ENCODE results near the gene ZNHIT1.
"Not testable (repeated sequence)": the region's sequence is repeated elsewhere in the genome, so short reads cannot be mapped to it uniquely, and the experiment has no call there.

ZNHIT1 gene

DNA sequence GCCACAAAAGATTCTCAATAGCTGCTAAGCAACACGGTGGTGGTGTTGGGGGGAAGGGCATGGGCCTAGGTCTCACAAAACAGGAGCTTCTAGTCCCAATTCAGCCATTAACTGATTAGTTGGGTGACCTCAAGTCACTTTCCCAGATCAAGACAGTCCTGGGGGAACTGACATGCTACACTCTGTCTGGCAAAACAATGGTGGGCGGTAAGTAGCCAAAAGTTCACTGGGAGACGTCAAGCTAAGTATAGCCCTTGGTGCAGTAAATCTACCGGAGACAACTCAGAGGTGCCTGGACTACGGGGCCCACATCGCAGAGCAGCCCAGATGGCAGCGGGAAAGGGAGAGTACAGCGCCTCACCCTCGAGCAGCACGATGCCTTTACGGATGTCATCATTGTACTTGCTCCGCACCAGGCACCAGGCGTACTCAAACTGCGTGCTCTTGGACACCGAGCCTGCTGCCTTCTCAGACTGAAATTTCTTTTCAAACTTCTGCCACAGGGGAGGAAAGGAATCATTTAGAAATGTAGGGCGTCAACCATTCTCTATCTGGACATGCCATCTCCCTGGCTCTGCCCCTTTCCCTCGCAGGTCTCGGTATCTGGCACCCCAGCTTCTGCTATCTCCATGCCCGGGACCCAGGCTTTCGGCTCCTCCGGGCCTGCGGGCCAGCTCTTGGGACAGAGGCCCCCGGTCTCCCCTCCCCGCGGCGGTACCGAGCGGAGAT lies 25.8 kb downstream of the ZNHIT1 start:
- FAIRE-seq: no peak

DNA sequence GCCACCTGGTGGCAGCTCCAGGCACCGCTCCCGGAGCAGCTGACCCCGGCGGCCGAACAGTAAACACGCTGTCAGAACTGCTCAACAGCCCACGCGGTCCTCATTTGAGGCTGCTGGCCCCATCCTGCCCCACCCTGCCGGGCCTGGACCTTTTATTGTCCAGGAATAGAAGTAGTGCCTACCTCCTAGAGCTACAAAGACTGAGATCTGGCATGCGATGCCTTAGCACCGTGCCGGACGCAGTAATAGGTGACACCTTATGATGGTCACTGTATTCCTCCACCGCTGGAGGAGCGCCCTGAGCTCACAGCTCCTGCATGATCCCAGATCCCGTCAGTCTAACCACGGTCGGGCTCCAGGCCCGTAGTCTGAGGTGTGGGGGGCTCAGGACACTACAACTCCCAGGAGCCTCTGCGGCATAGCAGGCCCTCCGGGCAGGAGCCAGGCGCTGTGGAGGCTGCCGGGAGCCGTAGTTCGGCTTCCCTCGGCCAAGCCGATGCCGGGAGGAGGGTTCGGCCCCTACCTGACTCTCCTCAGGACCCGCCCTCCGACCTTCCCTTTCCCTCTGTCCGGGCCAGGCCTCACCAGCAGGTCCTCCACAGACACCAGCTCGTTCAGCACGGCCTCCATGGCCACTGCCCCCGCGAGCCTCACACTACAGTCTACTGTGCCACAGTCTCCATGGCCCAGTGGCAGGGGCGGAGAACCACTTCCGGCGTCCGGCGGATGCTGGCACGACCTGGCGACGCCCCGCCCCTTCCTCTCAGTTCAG lies 26.6 kb downstream of the ZNHIT1 start, which contains the start of gene FIS1:
FIS1 (minus strand) TSS at position 707 of the 772 bp plus-strand sequence; CDS start at position 630, 77 bp downstream.
- no peak for FAIRE-seq

DNA sequence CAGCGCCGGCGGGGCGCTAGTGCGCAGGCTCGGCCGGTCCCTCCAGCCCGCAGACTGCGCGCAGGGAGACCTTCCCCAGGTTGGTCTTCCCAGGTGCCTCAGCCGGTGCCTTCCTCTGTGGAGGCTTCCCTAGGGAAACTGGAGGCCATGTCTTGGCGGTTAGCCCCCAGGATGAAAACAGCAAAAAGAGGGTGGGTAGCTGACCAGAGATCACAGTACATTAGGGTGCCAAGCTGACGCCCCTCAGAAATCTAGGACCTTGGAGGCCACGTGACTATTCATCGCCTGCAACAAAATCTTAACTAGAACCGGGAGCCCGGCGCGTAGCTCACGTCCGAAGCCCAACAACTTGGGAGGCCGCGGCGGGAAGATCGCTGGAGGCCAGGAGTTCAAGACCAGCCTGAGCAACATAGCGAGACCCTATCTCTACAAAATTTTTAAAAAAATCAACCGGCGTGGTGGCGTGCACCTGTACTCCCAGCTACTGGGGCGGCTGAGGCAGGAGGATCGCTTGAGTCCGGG lies 27.2 kb downstream of the ZNHIT1 start:
- no peak for FAIRE-seq

DNA sequence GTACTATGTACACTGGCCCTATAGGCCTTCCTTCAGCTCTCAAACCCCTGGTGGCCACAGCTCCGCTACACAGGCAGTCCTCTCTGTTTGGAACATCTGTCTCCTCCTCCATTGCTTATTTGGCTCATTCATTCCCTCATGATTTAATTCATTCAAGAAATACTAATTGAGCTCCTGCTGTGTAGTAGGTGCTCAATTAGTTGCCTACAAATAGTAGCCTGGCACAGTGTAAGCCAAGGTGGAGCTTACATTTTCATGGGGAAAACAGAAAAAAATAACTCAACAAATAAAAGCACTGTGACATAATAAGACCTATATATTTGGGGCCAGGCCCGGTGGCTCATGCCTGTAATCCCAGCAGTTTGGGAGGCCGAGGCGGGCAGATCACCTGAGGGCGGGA lies 30.3 kb downstream of the ZNHIT1 start:
- FAIRE-seq: no peak

DNA sequence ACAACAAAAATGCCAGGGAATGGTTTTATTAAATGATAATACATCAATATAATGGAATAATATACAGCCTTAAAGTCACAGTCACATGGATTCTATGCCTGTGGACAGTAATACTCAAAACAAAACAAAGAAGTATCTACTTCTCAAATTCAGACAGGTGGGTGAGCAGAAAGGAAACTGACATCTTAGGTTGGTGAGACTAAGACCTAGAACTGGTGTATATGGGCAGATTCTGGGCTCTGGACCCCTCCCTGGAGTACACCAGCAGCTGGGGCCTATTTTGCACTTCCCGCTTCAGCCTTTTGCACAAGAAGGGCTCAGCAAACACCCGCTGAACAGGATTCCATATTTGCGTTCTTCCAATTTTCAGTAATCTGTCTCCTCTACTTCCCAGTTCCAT lies 32.4 kb downstream of the ZNHIT1 start:
- no peak for FAIRE-seq

DNA sequence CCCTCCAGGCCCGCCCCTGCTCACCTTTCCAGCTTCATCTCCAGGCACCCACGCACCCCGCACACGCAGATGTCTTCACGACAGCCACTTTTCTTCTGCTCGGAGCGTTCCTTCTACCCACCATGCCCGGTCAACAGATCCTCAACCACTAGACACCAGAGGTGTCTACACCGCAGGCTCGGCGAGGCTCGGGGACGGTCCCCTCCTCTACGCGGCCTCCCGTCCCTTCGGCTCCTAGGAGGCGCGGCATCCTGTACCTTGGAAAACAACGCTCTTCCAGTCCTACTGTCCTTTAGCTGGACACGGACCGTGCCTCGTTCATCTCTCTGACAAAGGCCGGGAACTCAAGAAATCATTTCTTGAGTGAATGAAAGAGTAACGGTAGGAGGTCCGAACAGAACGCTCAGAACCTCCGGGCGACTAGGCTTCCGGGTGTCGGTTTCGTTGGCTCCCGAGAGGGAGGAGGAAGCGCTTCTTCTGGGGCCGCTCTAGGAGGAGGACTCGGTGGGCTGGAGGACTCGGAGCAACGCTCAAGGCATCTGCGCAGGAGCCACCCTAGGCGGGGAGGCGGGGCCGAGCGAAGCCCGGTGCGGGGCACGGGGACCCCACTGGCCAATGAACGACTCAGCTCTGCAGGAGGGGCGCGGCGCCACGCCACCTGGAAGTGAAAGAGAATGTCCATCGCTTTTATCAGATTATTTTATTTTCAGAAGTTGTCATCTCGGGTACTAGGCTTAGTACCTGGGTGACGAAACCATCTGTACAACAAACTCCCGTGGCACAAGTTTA lies 34.1 kb downstream of the ZNHIT1 start:
- peak; percentile 82 for FAIRE-seq

DNA sequence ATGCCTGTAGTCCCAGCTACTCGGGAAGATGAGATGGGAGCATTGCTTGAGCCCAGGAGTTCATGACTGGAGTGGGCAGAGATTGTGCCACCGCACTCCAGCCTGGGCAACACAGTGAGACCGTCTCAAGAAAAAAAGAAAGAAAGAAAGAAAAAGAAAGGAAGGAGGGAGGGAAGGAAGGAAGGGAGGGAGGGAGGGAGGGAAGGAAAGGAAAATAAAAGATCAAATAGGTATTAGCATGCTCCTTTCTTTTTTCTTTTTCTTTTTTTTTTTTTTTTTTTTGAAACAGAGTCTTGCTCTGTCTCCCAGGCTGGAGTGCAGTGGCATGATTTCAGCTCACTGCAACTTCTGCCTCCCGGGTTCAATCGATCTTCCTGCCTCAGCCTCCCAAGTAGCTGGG lies 35.2 kb downstream of the ZNHIT1 start:
- not testable (repeated sequence) for FAIRE-seq

DNA sequence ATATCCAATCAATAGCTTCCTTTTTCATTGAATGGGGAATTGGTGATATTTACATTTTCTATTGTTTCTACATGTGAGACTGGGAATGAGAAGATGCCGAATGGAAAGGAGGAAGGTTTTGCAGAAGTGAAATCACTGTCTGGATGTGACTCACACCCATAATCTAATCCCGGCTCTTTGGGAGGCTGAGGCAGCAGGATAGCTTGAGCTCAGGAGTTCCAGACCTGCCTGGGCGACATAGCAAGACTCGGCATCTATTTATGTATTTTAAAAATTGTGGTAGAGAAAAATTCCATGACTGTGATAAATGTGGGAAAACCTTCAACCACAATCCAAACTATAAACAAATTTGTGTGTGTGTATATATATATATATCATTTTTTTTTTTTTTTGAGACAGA lies 37.8 kb downstream of the ZNHIT1 start:
- FAIRE-seq: no peak

DNA sequence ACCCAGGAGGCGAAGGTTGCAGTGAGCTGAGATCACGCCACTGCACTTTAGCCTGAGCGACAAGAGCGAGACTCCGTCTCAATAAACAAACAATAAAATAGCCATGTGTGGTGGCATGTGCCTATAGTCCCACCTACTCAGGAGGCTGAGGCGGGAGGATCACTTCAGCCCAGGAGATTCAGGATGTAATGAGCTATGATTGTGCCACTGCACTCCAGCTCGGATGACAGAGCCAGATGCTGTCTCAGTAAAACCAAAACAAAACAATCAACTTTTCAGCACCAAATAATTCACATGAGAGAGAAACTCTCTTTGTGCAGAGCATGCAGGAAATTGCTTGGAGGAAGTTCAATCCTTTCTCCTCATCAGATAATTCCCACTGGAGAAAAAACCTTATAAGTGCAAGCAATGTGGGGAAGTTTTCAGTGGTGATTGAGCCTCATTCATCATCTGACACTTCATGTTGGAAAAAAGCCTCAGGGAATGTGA lies 40.3 kb downstream of the ZNHIT1 start:
- no peak for FAIRE-seq

DNA sequence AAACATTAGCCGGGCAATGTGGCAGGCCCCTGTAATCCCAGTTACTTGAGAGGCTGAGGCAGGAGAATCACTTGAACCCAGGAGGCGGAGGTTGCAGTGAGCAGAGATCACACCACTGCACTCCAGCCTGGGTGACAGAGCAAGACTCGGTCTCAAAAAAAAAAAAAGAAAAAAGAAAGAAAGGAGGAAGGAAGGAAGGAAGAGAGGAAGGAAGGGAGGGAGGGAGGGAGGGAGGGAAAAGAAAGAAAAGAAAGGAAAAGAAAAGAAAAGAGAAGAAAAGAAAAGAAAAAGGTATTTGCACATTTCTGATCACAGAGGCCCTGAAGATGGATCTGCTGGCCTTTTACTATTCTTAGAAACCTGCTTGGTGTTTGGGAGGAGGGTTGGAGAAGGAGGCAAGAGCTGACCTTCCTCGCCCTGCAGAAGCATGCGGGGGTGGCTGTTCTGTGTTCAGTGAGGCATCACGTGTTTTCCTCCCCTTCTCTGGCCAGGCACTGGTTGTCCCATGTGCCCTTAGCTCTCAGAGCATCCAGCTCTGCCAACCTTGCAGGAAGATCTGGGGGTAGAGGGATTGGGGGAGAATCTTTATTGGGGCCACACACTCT lies 46.2 kb downstream of the ZNHIT1 start:
- FAIRE-seq: not testable (repeated sequence)

DNA sequence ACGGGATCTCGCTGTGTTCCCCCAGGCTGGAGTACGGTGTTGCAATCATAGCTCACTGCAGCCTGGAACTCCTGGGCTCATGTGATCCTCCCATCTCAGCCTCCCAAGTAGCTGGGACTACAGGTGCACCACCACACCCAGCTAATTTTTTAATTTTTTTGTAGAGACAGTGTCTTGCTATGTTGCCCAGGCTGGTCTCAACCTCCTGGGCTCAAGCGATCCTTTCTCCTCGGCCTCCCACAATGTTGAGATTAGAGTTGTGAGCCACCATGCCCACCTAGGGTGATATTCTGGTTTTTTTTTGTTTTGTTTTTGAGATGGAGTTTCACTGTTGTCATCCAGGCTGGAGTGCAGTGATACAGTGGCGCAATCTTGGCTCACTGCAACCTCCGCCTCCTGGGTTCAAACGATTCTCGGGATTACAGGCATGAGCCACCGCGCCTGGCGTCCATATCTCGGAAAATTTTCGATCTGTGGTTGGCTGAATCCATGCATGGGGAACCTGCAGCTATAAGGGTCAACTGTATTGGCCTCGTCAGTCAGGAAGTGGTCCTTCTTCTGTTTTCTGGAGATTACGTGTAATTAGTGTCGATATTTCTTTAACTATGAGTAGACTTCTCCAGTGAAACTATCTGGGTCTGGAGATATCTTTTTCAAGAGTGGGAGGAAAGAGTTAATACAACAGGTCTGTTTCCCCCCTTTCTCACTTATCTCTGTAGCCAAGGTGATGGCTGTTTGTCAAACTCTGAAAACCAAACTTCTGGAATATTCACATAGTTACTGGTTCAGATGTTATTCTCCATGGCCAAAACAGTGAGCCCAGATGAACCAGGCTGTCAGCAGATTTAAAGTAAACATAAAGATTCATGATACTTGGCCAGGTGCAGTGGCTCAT lies 47.9 kb downstream of the ZNHIT1 start:
- no peak for FAIRE-seq

DNA sequence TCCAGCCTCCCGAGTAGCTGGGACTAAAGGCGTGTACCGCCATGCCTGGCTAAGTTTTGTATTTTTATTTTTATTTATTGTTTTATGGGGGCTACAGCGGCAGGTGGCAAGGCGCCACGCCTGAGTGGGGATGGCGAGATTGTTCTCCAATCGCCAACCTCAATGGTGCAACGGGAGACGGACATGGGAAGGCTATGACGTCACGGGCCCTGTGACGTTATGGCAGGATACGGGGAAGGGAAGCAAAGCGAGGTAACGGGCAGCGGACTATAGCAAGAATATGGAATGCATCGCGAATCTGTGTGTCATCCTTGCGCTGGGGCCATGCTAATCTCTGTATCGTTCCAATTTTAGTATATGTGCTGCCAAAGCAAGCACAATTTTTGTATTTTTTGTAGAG lies 51.7 kb downstream of the ZNHIT1 start:
- no peak for FAIRE-seq

DNA sequence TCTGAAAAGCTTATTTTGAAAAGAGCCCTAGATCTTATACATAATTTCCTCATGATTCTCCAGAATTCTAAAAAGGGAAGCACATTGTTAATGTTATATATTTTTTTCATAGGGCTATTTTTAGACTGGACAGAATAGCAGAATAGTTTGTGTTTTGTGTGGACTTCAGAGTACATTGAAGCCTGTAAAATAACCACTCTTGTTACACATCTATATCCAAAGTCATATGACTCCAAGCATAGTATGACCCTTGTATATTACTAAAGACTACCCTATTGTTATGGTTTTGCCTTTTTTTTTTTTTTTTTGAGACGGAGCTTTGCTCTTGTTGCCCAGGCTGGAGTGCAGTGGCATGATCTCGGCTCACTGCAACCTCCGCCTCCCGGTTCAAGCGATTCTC lies 53.1 kb downstream of the ZNHIT1 start:
- FAIRE-seq: no peak

DNA sequence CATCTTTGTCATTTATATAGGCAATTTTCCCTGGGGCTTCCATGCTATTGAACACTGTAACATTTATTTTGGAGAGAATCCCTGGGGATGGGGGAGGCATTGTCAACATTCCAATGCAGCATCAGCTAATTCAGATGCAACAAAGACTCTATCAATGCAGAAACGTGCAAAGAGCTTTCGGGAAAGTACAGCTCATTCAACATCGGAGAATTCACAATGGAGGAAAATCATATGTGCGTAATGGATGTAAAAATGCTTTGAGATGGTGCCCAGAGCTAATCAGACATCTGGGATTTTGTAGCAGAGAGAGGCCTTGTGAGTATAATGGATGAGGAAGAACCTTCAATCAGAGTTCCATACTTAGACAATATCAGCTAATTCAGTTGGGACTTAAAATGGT lies 55.2 kb downstream of the ZNHIT1 start:
- FAIRE-seq: no peak

Data from islet of Langerhans (tissue), 1 donor.